ENCODE measurements around the gene SSBP3.
"Not testable (repeated sequence)": the region's sequence is repeated elsewhere in the genome, so short reads cannot be mapped to it uniquely, and the experiment has no call there.

SSBP3 gene

DNA sequence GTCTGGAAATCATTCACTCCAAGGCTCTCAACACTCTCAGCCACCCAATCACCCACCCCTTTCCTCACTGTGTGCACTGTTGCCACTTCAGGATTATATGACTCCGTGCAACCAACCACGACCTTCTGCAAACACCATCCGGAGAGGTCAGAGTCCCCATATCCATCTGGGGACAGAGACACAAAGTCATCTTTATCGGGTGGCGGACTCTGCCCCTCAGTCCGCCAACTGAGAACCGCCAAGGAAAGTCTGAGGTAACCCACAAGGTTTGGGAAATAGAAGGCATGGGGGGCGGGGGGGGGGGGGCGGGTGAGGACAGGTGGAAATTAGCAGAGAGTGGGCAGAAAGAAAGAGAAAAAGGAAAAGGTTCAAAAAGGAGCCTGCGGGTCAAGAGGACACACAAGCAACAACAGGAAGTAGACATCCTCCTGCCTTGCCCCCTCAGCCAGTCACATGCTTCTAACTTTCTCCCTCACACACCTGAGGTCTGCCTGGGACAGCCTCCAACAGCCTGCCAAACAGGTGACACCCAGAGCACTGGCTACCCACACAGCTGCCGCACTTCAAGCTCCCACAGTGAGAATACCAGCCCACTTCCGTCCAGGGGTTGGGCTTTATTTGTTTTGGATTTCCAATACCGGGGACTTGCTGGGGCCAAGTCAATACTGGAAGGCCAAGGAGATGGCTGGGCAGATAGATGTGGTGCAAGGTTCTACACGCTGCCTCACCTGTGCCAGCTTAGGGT is 58.1 kb downstream of the SSBP3 start:
- peak; percentile 39 for DNase-seq

DNA sequence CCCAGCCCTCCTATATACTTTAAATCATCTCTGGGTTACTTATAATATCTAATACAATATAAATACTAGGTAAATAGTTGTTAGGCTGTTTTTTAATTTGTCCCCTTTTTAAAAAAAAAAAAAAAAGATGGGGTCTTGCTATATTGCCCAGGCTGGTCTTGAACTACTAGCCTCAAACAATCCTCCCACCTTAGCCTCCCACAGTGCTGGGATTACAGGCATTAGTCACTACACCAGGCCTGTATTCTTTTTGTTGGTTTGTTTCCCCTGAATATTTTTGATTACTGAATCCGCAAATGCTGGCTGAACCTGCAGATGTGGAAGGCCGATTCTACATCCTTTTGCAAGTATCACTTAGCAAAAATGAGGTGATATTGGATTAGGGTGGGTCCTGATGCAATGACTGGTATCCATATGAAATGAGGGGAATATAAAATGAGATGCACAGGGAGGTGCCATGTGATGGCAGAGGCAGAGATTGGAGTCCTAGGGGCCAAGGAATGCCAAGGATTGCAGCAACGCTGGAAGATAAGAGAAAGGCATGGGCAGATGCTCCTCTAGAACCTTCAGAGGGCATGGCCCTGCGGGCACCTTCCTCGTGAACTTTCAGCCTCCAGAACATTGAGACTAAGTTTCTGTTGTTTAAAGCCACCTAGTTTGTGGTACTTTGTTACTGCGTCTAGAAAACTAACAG is 58.8 kb downstream of the SSBP3 start:
- no peak for DNase-seq

DNA sequence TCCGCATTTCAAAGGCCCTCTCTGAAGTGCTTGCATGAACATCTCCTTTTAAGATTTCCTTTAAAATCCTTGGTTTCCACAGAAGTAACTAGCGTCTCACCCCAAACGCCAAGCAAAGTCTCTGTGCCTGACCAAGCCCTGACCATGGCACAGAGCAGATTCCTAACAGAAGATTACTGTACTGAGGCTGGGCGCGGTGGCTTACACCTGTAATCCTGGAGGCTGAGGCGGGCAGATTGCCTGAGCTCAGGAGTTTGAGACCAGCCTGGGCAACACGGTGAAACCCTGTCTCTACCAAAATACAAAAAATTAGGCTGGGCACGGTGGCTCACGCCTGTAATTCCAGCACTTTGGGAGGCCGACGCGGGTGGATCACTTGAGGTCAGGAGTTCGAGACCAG is 60.6 kb downstream of the SSBP3 start:
- not testable (repeated sequence) for DNase-seq

DNA sequence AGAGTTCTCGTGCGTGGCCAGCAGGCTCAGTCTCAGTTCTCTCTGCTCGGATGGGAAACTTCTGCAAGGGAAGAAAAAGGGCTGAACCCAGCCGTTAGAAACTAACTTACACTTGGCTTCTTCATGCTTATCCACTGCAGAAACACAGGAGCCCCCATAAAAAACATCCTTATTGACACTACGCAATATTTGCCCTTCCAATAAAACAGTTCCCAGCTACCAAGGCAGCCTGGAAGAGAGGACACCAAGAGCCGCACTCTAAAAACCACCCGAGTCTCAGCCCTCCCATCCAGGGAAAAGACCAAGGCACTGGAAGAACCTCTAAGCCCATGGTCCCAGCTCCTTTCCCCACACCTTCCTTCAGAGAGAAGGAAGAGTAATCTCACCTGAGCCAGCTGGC is 61.1 kb downstream of the SSBP3 start:
- DNase-seq: no peak

GRCh38 chr1:54342742-54343687 is 63.2 kb downstream of the SSBP3 start:
- DNase-seq: no peak

- no peak for DNase-seq
Observed at GRCh38 chr1:54342288-54342687, 63.9 kb downstream of the SSBP3 start.

DNA sequence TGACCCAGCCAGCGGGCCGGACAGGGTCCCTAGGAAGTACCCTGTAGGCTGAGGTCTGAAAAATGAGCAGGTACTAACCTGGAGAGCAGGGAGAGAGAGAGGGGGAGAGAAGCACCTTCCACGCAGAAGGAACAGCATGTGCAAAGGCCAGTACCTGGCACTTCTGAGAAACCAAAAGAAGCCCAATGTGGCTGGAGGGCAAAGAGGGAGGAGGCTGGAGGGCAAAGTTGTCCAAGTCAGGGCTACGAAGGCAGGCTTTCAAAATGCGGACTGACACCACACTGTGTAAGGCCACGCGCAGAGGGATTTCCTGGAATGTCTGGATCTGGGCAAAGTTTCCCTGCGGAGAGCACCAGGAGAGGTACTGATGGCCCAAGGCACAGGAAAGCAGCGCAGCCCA is 64.4 kb downstream of the SSBP3 start:
- no peak for DNase-seq

DNA sequence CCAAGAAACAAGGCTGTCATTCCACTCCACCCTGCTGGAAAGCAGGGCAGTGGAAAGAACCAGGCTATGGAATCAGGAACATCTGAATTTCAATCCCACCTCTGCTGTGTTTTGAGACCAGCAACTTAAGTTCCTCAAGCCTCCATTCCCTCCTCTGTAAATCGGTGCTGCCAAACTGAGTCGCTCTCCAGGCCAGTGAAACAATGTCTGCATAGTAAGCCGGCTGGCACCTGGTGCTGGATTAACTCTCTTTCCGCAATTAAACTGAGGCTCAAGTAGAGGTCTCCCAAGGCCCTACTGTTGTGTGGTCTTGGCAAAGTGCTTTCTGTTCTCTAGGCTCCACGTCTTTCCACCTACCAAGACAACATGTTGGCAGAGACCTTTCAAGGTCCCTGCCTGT is 65.3 kb downstream of the SSBP3 start:
- no peak for DNase-seq

DNA sequence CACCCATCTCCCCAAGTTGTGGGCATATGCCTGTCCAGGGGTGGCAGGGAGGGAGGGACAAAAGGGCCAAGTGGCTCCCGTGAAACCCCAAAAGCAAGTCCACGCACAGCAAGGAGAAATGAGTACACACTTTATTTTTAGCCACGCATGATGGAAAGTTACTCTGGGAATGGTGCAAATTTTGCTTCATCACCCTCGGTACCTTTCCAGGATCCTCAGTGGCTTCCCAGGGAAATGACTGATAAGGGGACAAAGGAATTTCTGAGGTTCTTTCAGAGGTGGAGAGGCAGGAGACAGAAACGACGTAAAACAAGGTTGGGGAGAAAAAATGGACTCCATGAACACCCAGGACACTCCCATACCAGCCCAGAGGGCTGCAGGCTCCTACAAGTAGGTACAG is 65.8 kb downstream of the SSBP3 start:
- no peak for DNase-seq

GRCh38 chr1:54339126-54339525 is 67.1 kb downstream of the SSBP3 start:
- DNase-seq: no peak

GRCh38 chr1:54338464-54338863 is 67.7 kb downstream of the SSBP3 start:
- no peak for DNase-seq

- no peak for DNase-seq
Observed at GRCh38 chr1:54337928-54338327, 68.3 kb downstream of the SSBP3 start.

DNA sequence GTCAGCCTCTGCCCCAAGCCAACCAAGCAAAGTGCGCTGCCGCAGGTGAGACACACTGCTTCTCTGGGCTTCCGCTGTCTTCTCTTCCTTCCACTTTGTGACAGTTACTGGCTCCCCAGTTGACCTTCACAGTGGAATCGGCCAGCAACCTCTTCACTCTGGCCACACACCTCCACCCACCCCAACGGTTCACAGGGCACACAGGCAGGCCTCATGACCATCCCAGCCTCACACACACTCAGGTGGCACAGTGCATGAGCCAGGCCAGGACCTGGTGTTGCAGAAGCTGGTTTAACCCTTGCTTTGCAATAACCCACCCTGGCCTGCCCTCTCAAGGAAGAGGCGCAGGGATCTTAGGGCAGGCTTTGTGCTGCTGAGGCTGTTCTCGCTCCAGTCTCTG is 69.2 kb downstream of the SSBP3 start:
- DNase-seq: no peak

- DNase-seq: no peak
Observed at GRCh38 chr1:54336116-54336515, 70.1 kb downstream of the SSBP3 start.

- no peak for DNase-seq
Observed at GRCh38 chr1:54335755-54336108, 70.5 kb downstream of the SSBP3 start.

GRCh38 chr1:54335011-54335754 is 71.0 kb downstream of the SSBP3 start:
- DNase-seq: no peak

DNA sequence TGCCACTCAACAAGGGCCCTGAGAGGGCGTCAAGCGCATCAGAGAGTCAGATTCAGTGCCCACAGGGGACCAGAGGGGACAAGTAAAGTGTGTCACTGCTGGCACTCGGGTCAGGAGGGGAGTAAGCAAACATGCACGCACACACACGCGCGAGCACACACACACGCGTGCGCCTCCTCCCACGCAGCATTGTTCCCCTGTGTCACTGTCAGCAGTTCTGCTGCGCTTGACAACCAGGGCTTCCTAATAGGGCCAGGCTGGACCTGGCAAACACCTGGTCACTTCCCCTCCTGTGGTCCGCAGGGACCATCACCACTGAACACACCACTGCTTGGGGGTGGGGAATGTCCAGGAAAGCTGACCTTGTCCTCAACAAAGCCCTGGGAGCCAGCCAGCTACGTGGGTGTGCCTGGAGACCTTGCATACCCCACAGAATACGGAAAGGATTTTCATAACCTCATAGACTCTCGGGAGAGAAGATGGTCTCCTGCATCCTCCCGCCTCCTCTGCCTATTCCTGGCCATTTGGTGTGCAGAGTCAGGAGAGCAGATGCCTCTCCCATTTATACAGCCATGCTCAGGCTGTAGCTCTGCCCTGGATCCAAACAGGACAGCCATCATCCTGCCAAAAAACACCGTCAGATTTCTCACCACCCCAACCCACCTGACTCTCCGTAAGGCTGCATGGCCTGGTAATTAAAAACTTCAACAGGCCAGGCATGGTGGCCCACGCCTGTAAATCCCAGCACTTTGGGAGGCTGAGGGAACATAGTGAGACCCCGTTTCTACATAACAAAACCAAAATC is 73.2 kb downstream of the SSBP3 start:
- DNase-seq: peak; percentile 58

DNA sequence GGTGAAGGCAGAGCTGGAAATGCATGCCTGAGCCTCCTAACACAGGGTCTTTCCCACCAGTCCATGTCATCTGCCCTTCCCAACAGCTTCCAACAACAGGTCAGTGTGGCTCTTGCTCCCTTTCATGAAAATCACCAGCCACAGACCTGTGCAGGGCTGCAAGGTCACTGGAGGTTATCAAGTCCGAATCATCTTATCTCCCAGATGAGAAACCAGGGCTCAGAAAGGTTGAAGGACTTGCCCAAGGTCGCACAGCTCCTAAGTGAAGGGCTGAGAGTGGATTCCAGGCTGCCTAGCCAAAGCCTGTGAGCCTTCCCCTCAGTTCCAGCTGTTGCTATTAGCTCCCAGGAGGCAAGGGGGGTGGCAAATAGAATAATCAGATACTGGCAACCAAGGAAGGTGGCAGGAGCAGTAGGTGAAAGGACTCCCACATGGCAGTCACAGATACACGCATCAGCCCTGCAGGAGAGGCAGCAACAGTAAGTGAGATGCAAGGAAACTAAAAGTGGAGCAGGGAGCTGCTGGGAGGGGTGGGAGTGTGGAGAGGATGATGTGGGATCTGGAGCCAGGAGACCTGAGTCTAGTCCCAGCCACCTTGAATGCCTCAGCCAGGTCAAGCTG is 74.2 kb downstream of the SSBP3 start:
- DNase-seq: no peak

- peak; percentile 56 for DNase-seq
Observed at GRCh38 chr1:54331091-54331772, 75.0 kb downstream of the SSBP3 start.

GRCh38 chr1:54329312-54330003 is 76.7 kb downstream of the SSBP3 start:
- no peak for DNase-seq

Measured in DMS79 (cell line).